Panc1 (cell line): Measurements from ENCODE around the gene UMAD1.

ENCODE experiments used
- CTCF ChIP-seq: fragments of 450-650 bp; IDR thresholded peaks from 2 replicates; pipeline ENCODE4 v1.5.1; 2017; ENCODE audit warnings: mild to moderate bottlenecking
- POLR2AphosphoS5 ChIP-seq: IDR thresholded peaks from 2 replicates; pipeline ENCODE4 v1.6.1; 2012; ENCODE audit warnings: mild to moderate bottlenecking, low read depth, low read length, moderate library complexity
- SIN3A ChIP-seq: IDR thresholded peaks from 2 replicates; pipeline ENCODE4 v1.6.1; 2012; ENCODE audit warnings: low read depth, mild to moderate bottlenecking, low read length, moderate library complexity, borderline replicate concordance; ENCODE audit not compliant: insufficient read depth
- TCF7L2 ChIP-seq: IDR thresholded peaks from 2 replicates; pipeline ENCODE4 v1.6.1; 2011; ENCODE audit warnings: mild to moderate bottlenecking, low read depth, low read length, inconsistent platforms
- TF ChIP-seq, protein P1 (sequence below), 2 experiments: IDR thresholded peaks; 2 replicates each; pipeline ENCODE4 v1.6.1; 2011 to 2012; ENCODE audit warnings: low read depth in 2 of 2, control low read depth in 1 of 2, low read length in 1 of 2, mild to moderate bottlenecking in 1 of 2, moderate library complexity in 1 of 2; ENCODE audit not compliant: insufficient read depth in 1 of 2

GRCh38 chr7:7704867-7705266, 64.3 kb downstream of the UMAD1 start:
- TF ChIP-seq CTCF (no peak), POLR2AphosphoS5 (no peak), SIN3A (no peak), TCF7L2 (no peak)
- TF ChIP-seq, protein P1, sequence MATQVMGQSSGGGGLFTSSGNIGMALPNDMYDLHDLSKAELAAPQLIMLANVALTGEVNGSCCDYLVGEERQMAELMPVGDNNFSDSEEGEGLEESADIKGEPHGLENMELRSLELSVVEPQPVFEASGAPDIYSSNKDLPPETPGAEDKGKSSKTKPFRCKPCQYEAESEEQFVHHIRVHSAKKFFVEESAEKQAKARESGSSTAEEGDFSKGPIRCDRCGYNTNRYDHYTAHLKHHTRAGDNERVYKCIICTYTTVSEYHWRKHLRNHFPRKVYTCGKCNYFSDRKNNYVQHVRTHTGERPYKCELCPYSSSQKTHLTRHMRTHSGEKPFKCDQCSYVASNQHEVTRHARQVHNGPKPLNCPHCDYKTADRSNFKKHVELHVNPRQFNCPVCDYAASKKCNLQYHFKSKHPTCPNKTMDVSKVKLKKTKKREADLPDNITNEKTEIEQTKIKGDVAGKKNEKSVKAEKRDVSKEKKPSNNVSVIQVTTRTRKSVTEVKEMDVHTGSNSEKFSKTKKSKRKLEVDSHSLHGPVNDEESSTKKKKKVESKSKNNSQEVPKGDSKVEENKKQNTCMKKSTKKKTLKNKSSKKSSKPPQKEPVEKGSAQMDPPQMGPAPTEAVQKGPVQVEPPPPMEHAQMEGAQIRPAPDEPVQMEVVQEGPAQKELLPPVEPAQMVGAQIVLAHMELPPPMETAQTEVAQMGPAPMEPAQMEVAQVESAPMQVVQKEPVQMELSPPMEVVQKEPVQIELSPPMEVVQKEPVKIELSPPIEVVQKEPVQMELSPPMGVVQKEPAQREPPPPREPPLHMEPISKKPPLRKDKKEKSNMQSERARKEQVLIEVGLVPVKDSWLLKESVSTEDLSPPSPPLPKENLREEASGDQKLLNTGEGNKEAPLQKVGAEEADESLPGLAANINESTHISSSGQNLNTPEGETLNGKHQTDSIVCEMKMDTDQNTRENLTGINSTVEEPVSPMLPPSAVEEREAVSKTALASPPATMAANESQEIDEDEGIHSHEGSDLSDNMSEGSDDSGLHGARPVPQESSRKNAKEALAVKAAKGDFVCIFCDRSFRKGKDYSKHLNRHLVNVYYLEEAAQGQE (IDR thresholded peaks at IDR 0.05; ENCODE audit: insufficient read depth in 1 of 2, low read depth in 2 of 2, low read length in 1 of 2): no peak
